Astrocyte (in vitro differentiated cells and primary cell): ENCODE measurements around the gene RRP12. TPM values are rescaled to one million over a fixed set of nuclear protein-coding genes. Genes with fewer than 3 reads are reported as not detected.
"Not testable (repeated sequence)": the region's sequence is repeated elsewhere in the genome, so short reads cannot be mapped to it uniquely, and the experiment has no call there.

ENCODE experiments used
- DNase-seq: peaks from one replicate; pipeline ENCODE4 v3.0.0-alpha.2; 2010; ENCODE audit warnings: low read depth
- FAIRE-seq: peaks from 2 replicates; lab custom pipeline; 2011; peaks lifted over from hg19 to GRCh38; lab: Jason Lieb, UNC
- H2AFZ ChIP-seq: 2 replicates; pipeline ENCODE4 v1.6.0; 2012; ENCODE audit warnings: low read depth, low read length, inconsistent platforms
- H3K27ac ChIP-seq: 2 replicates; pipeline ENCODE4 v1.5.1; 2011; ENCODE audit warnings: low read depth, low read length, inconsistent platforms
- H3K27me3 ChIP-seq: 2 replicates; pipeline ENCODE4 v1.6.0; 2011; ENCODE audit warnings: low read length, inconsistent platforms; ENCODE audit not compliant: insufficient read depth
- H3K36me3 ChIP-seq: 2 replicates; pipeline ENCODE4 v1.5.1; 2011; ENCODE audit warnings: low read length, inconsistent platforms; ENCODE audit not compliant: insufficient read depth
- H3K4me1 ChIP-seq: 2 replicates; pipeline ENCODE4 v1.5.1; 2011; ENCODE audit warnings: low read length, inconsistent platforms; ENCODE audit not compliant: insufficient read depth
- H3K4me2 ChIP-seq: 2 replicates; pipeline ENCODE4 v1.6.0; 2012; ENCODE audit warnings: low read length, inconsistent platforms
- H3K4me3 ChIP-seq: 2 replicates; pipeline ENCODE4 v1.5.1; 2011; ENCODE audit warnings: low read depth, mild to moderate bottlenecking, low read length, inconsistent platforms; ENCODE audit not compliant: insufficient read depth
- H3K79me2 ChIP-seq: 2 replicates; pipeline ENCODE4 v1.6.0; 2012; ENCODE audit warnings: mild to moderate bottlenecking, low read length, inconsistent platforms; ENCODE audit not compliant: insufficient read depth
- H3K9ac ChIP-seq: 2 replicates; pipeline ENCODE4 v1.6.0; 2012; ENCODE audit warnings: mild to moderate bottlenecking, low read length, inconsistent platforms
- H3K9me3 ChIP-seq: 2 replicates; pipeline ENCODE4 v1.5.1; 2012; ENCODE audit warnings: low read depth, mild to moderate bottlenecking, low read length, inconsistent platforms; ENCODE audit not compliant: insufficient read depth
- H4K20me1 ChIP-seq: 2 replicates; pipeline ENCODE4 v1.6.0; 2012; ENCODE audit warnings: low read length, inconsistent platforms; ENCODE audit not compliant: insufficient read depth
- H3K27ac Mint-ChIP-seq: one replicate; pipeline ENCODE4 v1.8.0; 2021; ENCODE audit warnings: mild to moderate bottlenecking, mixed read lengths; ENCODE audit not compliant: unreplicated experiment
- H3K27me3 Mint-ChIP-seq: one replicate; pipeline ENCODE4 v1.8.0; 2021; ENCODE audit warnings: low read depth, mixed read lengths; ENCODE audit not compliant: unreplicated experiment
- H3K36me3 Mint-ChIP-seq: one replicate; pipeline ENCODE4 v1.8.0; 2021; ENCODE audit warnings: low read depth, mixed read lengths; ENCODE audit not compliant: unreplicated experiment
- H3K4me1 Mint-ChIP-seq: one replicate; pipeline ENCODE4 v1.8.0; 2021; ENCODE audit warnings: low read depth, mixed read lengths; ENCODE audit not compliant: unreplicated experiment
- H3K4me3 Mint-ChIP-seq: one replicate; pipeline ENCODE4 v1.8.0; 2021; ENCODE audit warnings: mild to moderate bottlenecking, moderate library complexity, mixed read lengths; ENCODE audit not compliant: unreplicated experiment
- H3K9me3 Mint-ChIP-seq: one replicate; pipeline ENCODE4 v1.8.0; 2021; ENCODE audit warnings: mild to moderate bottlenecking, mixed read lengths; ENCODE audit not compliant: unreplicated experiment
- EZH2 ChIP-seq: IDR thresholded peaks from 2 replicates; pipeline ENCODE4 v1.6.1; 2012; ENCODE audit warnings: mild to moderate bottlenecking, low read length, inconsistent platforms; ENCODE audit not compliant: insufficient read depth
- total RNA-seq: library from RNA; stranded (reverse); gene quantifications from 2 replicates; pipeline ENCODE4 v1.2.1, GENCODE V29; 2021
- TF ChIP-seq, protein P1 (sequence below): IDR thresholded peaks from 2 replicates; pipeline ENCODE4 v1.5.1; 2011; ENCODE audit warnings: low read depth, mild to moderate bottlenecking, inconsistent platforms, low read length, moderate library complexity; ENCODE audit not compliant: insufficient read depth

RRP12 gene
- total RNA-seq, 1 donor from 2014 or later = 52.1 TPM

DNA sequence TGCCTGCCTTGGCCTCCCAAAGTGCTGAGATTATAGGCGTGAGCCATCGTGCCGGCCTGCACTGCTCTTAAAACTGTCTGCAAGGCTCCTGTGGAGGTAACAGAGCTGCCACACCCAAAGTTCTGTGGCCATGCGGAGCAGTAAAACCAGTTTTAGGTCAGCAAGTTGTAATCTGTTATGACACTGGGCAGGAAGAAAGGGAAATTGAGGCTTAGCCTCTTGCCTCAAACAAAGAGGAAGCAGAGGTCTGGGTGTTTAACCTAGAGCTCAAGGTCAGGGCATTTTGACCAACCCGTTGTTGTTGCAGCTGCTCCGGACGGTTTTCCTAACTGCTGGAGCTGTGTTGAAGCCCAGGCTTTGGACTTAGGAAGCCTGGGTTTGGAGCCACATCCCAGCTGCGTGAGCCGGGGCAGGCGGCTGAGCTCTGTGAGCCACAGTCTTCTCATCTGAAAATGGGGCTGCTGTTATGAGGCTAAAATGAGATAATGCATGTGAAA is 7.4 kb upstream of the RRP12 start:
- peaks cover 13% of the 10 kb centered on the region for H3K4me1 Mint-ChIP-seq
- no peaks in the 10 kb centered on the region for H3K27me3 Mint-ChIP-seq
- H3K4me1 ChIP-seq = peaks cover 13% of the 10 kb centered on the region
- H3K9ac ChIP-seq = no peak overlapping the region
- no peak overlapping the region for H3K4me2 ChIP-seq
- H2AFZ ChIP-seq = no peak overlapping the region
- DNase-seq (no peak), FAIRE-seq (no peak)
- H3K27ac ChIP-seq = no peak overlapping the region
- H3K9me3 Mint-ChIP-seq = no peaks in the 10 kb centered on the region
- H3K79me2 ChIP-seq = no peaks in the 10 kb centered on the region
- no peaks in the 10 kb centered on the region for H3K36me3 ChIP-seq
- no peaks in the 10 kb centered on the region for H4K20me1 ChIP-seq
- H3K9me3 ChIP-seq = no peaks in the 10 kb centered on the region
- no peak overlapping the region for H3K4me3 Mint-ChIP-seq
- no peak overlapping the region for H3K4me3 ChIP-seq
- no peaks in the 10 kb centered on the region for H3K36me3 Mint-ChIP-seq
- no peak overlapping the region for H3K27ac Mint-ChIP-seq
- H3K27me3 ChIP-seq = no peaks in the 10 kb centered on the region
- TF ChIP-seq EZH2 = no peak
- TF ChIP-seq, protein P1, sequence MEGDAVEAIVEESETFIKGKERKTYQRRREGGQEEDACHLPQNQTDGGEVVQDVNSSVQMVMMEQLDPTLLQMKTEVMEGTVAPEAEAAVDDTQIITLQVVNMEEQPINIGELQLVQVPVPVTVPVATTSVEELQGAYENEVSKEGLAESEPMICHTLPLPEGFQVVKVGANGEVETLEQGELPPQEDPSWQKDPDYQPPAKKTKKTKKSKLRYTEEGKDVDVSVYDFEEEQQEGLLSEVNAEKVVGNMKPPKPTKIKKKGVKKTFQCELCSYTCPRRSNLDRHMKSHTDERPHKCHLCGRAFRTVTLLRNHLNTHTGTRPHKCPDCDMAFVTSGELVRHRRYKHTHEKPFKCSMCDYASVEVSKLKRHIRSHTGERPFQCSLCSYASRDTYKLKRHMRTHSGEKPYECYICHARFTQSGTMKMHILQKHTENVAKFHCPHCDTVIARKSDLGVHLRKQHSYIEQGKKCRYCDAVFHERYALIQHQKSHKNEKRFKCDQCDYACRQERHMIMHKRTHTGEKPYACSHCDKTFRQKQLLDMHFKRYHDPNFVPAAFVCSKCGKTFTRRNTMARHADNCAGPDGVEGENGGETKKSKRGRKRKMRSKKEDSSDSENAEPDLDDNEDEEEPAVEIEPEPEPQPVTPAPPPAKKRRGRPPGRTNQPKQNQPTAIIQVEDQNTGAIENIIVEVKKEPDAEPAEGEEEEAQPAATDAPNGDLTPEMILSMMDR = no peak

- Mint-ChIP-seq H3K36me3 (no peaks in the 10 kb centered on the region), H3K27ac (no peak overlapping the region), H3K9me3 (no peaks in the 10 kb centered on the region), H3K4me3 (no peak overlapping the region), H3K27me3 (no peaks in the 10 kb centered on the region), H3K4me1 (peaks cover 9% of the 10 kb centered on the region)
- Histone ChIP-seq H3K4me1 (peaks cover 11% of the 10 kb centered on the region), H3K9ac (no peak overlapping the region), H2AFZ (no peak overlapping the region), H3K27ac (no peak overlapping the region), H3K4me2 (no peak overlapping the region), H3K79me2 (no peaks in the 10 kb centered on the region), H3K9me3 (no peaks in the 10 kb centered on the region), H3K27me3 (no peaks in the 10 kb centered on the region), H4K20me1 (no peaks in the 10 kb centered on the region), H3K36me3 (no peaks in the 10 kb centered on the region), H3K4me3 (no peak overlapping the region)
- FAIRE-seq (no peak), DNase-seq (no peak)
- TF ChIP-seq EZH2 = no peak
- TF ChIP-seq, protein P1 = no peak
Measured at GRCh38 chr10:97407952-97408248, 6.8 kb upstream of the RRP12 start.

GRCh38 chr10:97407211-97407951 is 6.2 kb upstream of the RRP12 start:
- Histone ChIP-seq H3K36me3 (no peaks in the 10 kb centered on the region), H3K9me3 (no peaks in the 10 kb centered on the region), H3K79me2 (no peaks in the 10 kb centered on the region), H3K9ac (no peak overlapping the region), H4K20me1 (no peaks in the 10 kb centered on the region), H3K27me3 (no peaks in the 10 kb centered on the region), H3K27ac (no peak overlapping the region), H3K4me3 (no peak overlapping the region), H3K4me1 (peaks cover 8% of the 10 kb centered on the region), H3K4me2 (peak overlapping the region; percentile 78), H2AFZ (peak overlapping the region; percentile 54)
- H3K27ac Mint-ChIP-seq = no peak overlapping the region
- H3K4me1 Mint-ChIP-seq = peaks cover 6% of the 10 kb centered on the region
- H3K9me3 Mint-ChIP-seq = no peaks in the 10 kb centered on the region
- FAIRE-seq (no peak), DNase-seq (peak; percentile 58)
- no peak overlapping the region for H3K4me3 Mint-ChIP-seq
- H3K27me3 Mint-ChIP-seq = no peaks in the 10 kb centered on the region
- no peak for TF ChIP-seq EZH2
- TF ChIP-seq, protein P1 = peak; percentile 96
- H3K36me3 Mint-ChIP-seq = no peaks in the 10 kb centered on the region

DNA sequence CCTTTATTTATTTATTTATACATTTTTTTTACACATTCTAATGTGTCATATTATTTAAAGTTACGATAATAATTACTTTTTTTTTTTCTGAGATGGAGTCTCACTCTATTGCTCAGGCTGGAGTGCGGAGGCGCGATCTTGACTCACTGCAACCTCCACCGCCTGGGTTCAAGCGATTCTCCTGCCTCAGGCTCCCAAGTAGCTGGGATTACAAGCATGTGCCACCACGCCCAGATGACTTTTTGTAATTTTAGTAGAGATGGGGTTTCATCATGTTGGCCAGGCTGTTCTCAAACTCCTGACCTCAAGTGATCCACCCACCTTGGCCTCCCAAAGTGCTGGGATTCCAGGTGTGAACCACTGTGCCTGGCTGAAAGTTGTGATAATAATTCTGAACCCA is 5.3 kb upstream of the RRP12 start:
- H4K20me1 ChIP-seq, H3K27ac Mint-ChIP-seq, H3K4me3 Mint-ChIP-seq, H3K9ac ChIP-seq, H3K4me2 ChIP-seq, H3K36me3 ChIP-seq, FAIRE-seq, H3K36me3 Mint-ChIP-seq, H3K79me2 ChIP-seq, H3K27ac ChIP-seq, H3K4me1 ChIP-seq, H3K4me3 ChIP-seq, H3K9me3 ChIP-seq, H3K9me3 Mint-ChIP-seq, H3K27me3 ChIP-seq, H3K4me1 Mint-ChIP-seq, DNase-seq, H3K27me3 Mint-ChIP-seq, H2AFZ ChIP-seq: not testable (repeated sequence)
